SK-N-SH (cell line): ENCODE measurements around the gene PRSS56. TPM values are rescaled to one million over a fixed set of nuclear protein-coding genes. Genes with fewer than 3 reads are reported as not detected.

ENCODE experiments used
- CTCF ChIA-PET: fragments of 300-600, 350-600 bp; formaldehyde crosslinking; extraction: SDS; loops from one replicate; lab custom pipeline; 2021; lab: Yijun Ruan, JAX
- POLR2A ChIA-PET: fragments of 350-600 bp; sonication (Branson Sonifier 250); formaldehyde crosslinking; extraction: SDS; loops from one replicate; lab custom pipeline; 2020; ENCODE audit warnings: antibody characterized with exemption, inconsistent platforms; lab: Yijun Ruan, JAX
- DNase-seq: peaks from one replicate; pipeline ENCODE4 v3.0.0; 2012
- H2AFZ ChIP-seq: fragments of 200-600 bp; sonication (generic); 2 replicates; pipeline ENCODE4 v1.8.1; 2016; ENCODE audit warnings: antibody characterized with exemption, mild to moderate bottlenecking, low read depth
- H3F3A ChIP-seq: fragments of 200-600 bp; sonication (generic); replicated peaks from 2 replicates; pipeline ENCODE3; 2016; ENCODE audit warnings: antibody characterized with exemption, mild to moderate bottlenecking; ENCODE audit not compliant: insufficient read depth
- H3K27ac ChIP-seq, 2 experiments: fragments of 200-500 bp in 1 of 2; fragments of 200-600 bp in 1 of 2; sonication (Bioruptor generic) in 1 of 2; sonication (generic), shearing (Covaris generic) in 1 of 2; 2 replicates each; pipeline versions ENCODE4 v1.5.1 to v1.6.1; 2014 to 2016; ENCODE audit warnings: low read depth in 2 of 2, inconsistent platforms in 1 of 2, low read length in 1 of 2, mild to moderate bottlenecking in 1 of 2, mixed read lengths in 1 of 2
- H3K27me3 ChIP-seq: fragments of 200-600 bp; sonication (generic), shearing (Covaris generic); 2 replicates; pipeline ENCODE4 v1.6.1; 2016; ENCODE audit warnings: mixed run types; ENCODE audit not compliant: insufficient read depth
- H3K36me3 ChIP-seq, 2 experiments: fragments of 200-500 bp in 1 of 2; fragments of 200-600 bp in 1 of 2; sonication (Bioruptor generic) in 1 of 2; sonication (generic) in 1 of 2; replicated peaks in 1 of 2; 2 replicates each; pipeline versions ENCODE3 to v1.5.1; 2014 to 2016; ENCODE audit warnings: low read length in 1 of 2, mild to moderate bottlenecking in 1 of 2; ENCODE audit not compliant: insufficient read depth in 2 of 2, control insufficient read depth in 1 of 2
- H3K4me1 ChIP-seq, 2 experiments: fragments of 200-500 bp in 1 of 2; fragments of 200-600 bp in 1 of 2; sonication (Bioruptor generic) in 1 of 2; sonication (generic), shearing (Covaris generic) in 1 of 2; 2 replicates each; pipeline versions ENCODE4 v1.5.1 to v1.6.1; 2014 to 2016; ENCODE audit warnings: low read depth in 1 of 2, low read length in 1 of 2, mixed run types in 1 of 2; ENCODE audit not compliant: insufficient read depth in 2 of 2, control insufficient read depth in 1 of 2
- H3K4me2 ChIP-seq: fragments of 200-600 bp; sonication (generic), shearing (Covaris generic); 2 replicates; pipeline ENCODE4 v1.6.1; 2017; ENCODE audit warnings: mixed run types
- H3K4me3 ChIP-seq, 2 experiments: fragments of 200-500 bp in 1 of 2; fragments of 200-600 bp in 1 of 2; sonication (Bioruptor generic) in 1 of 2; sonication (generic), shearing (Covaris generic) in 1 of 2; 2 replicates each; pipeline versions ENCODE4 v1.5.1 to v1.8.1; 2014 to 2016; ENCODE audit warnings: low read depth in 2 of 2, inconsistent platforms in 1 of 2, low read length in 1 of 2, mild to moderate bottlenecking in 1 of 2, mixed read lengths in 1 of 2, moderate library complexity in 1 of 2
- H3K79me2 ChIP-seq: fragments of 200-600 bp; sonication (generic); 2 replicates; pipeline ENCODE4 v1.8.1; 2017; ENCODE audit warnings: mild to moderate bottlenecking; ENCODE audit not compliant: insufficient read depth
- H3K9ac ChIP-seq: fragments of 200-600 bp; sonication (generic); 2 replicates; pipeline ENCODE4 v1.6.1; 2017; ENCODE audit warnings: mixed run types
- H3K9me2 ChIP-seq: fragments of 200-600 bp; sonication (generic); 2 replicates; pipeline ENCODE4 v1.6.1; 2017; ENCODE audit warnings: mixed run types
- H3K9me3 ChIP-seq: fragments of 200-600 bp; sonication (generic); 2 replicates; pipeline ENCODE4 v1.6.1; 2017; ENCODE audit warnings: mixed run types, mild to moderate bottlenecking, moderate library complexity
- H4K20me1 ChIP-seq: fragments of 200-600 bp; sonication (generic); 2 replicates; pipeline ENCODE4 v1.6.1; 2017; ENCODE audit warnings: mild to moderate bottlenecking, mixed run types; ENCODE audit not compliant: insufficient read depth
- CTCF ChIP-seq: fragments of 200-600 bp; sonication (generic); IDR thresholded peaks from 2 replicates; pipeline ENCODE4 v1.6.1; 2017; ENCODE audit warnings: antibody characterized with exemption, mild to moderate bottlenecking, moderate library complexity
- ELF1 ChIP-seq: IDR thresholded peaks from 2 replicates; pipeline ENCODE4 v1.4.0; 2012
- EZH2phosphoT487 ChIP-seq: fragments of 200-600 bp; sonication (generic); IDR thresholded peaks from 2 replicates; pipeline ENCODE4 v1.6.1; 2017; ENCODE audit warnings: low read depth, mixed run types, mild to moderate bottlenecking, antibody characterized with exemption, moderate library complexity, borderline replicate concordance
- FOXJ3 ChIP-seq: sonication (generic); formaldehyde crosslinking; IDR thresholded peaks from 2 replicates; pipeline ENCODE4 v1.5.1; 2020; ENCODE audit warnings: mild to moderate bottlenecking, missing genetic modification reagents
- FOXM1 ChIP-seq: IDR thresholded peaks from 2 replicates; pipeline ENCODE4 v1.4.0; 2012; ENCODE audit warnings: low read depth, mild to moderate bottlenecking
- GABPA ChIP-seq: IDR thresholded peaks from 2 replicates; pipeline ENCODE4 v1.4.0; 2012; ENCODE audit warnings: low read depth, mild to moderate bottlenecking
- GATA2 ChIP-seq: sonication (generic); formaldehyde crosslinking; IDR thresholded peaks from 2 replicates; pipeline ENCODE4 v1.5.0; 2020; ENCODE audit warnings: mild to moderate bottlenecking, missing genetic modification reagents
- JUND ChIP-seq: IDR thresholded peaks from 2 replicates; pipeline ENCODE4 v1.4.0; 2012
- MEF2A ChIP-seq: IDR thresholded peaks from 2 replicates; pipeline ENCODE4 v1.4.0; 2012; ENCODE audit warnings: low read depth, borderline replicate concordance
- MXI1 ChIP-seq: IDR thresholded peaks from 2 replicates; pipeline ENCODE4 v1.6.1; 2012; ENCODE audit warnings: mild to moderate bottlenecking, low read depth, low read length, improper control_type of control experiment
- NFIC ChIP-seq: IDR thresholded peaks from 2 replicates; pipeline ENCODE4 v1.4.0; 2012; ENCODE audit warnings: borderline replicate concordance
- POLR2AphosphoS5 ChIP-seq: IDR thresholded peaks from 2 replicates; pipeline ENCODE4 v1.6.1; 2012; ENCODE audit warnings: low read depth, low read length
- RAD21 ChIP-seq: IDR thresholded peaks from 2 replicates; pipeline ENCODE4 v1.6.1; 2012; ENCODE audit warnings: mild to moderate bottlenecking, low read length
- SIN3A ChIP-seq: IDR thresholded peaks from 2 replicates; pipeline ENCODE4 v1.6.1; 2012; ENCODE audit warnings: low read depth, mild to moderate bottlenecking, low read length, moderate library complexity, borderline replicate concordance
- SMC3 ChIP-seq: IDR thresholded peaks from 2 replicates; pipeline ENCODE4 v1.6.1; 2012; ENCODE audit warnings: low read depth, low read length, improper control_type of control experiment
- TAF1 ChIP-seq: IDR thresholded peaks from 2 replicates; pipeline ENCODE4 v1.6.1; 2012; ENCODE audit warnings: low read depth, mild to moderate bottlenecking, low read length, moderate library complexity, borderline replicate concordance
- TCF12 ChIP-seq: IDR thresholded peaks from 2 replicates; pipeline ENCODE4 v1.4.0; 2012
- YY1 ChIP-seq: IDR thresholded peaks from 2 replicates; pipeline ENCODE4 v1.4.0; 2012; ENCODE audit warnings: low read depth, mild to moderate bottlenecking
- ZBTB33 ChIP-seq: IDR thresholded peaks from 2 replicates; pipeline ENCODE4 v1.4.0; 2012; ENCODE audit warnings: low read depth, borderline replicate concordance
- WGBS: methylation state at CpG from one replicate; pipeline ENCODE4 v1.1.6; 2017; ENCODE audit warnings: low lambda C conversion rate; 5-methylcytosine and 5-hydroxymethylcytosine counted together
- polyA plus RNA-seq, 3 experiments: library from polyadenylated mRNA; depleted of rRNA; stranded (reverse); fragments of >200 nt; gene quantifications; 2 replicates each; pipeline ENCODE4 v1.2.3, GENCODE V29; 2012
- TF ChIP-seq, protein P1 (sequence below): IDR thresholded peaks from 2 replicates; pipeline ENCODE4; 2012

The PRSS56 gene
- polyA plus RNA-seq, 1 of the 3 experiments (the other 2 are of a cell fraction) = not detected

DNA sequence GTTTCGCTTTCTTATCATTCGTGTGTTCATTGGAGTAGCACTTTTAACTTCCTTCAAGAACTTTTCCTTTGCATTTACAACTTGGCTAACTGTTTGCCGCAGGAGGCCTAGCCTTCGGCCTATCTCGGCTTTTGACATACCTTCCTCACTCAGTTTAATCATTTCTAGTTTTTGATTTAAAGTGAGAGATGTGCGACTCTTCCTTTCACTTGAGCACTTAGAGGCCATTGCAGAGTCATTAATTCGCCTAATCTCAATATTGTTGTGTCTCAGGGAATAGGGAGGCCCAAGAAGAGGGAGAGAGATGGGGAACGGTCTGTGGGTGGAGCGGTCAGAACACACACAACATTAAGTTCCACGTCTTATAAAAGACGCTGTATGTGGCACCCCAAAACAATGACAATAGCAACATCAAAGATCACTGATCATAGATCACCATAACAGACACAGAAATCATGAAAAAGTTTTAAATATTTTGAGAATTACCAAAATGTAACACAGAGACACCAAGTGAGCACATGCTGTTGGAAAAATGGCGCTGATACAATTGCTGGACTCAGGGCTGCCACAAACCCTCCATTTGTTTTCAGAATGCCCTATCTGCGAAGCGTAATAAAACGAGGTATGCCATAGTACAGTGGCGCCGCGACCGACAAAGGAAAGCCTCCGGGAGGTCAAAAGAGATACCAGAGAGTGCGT is 29.6 kb downstream of the PRSS56 start:
- H3K4me1 ChIP-seq = peaks cover 5 to 9% of the 10 kb centered on the region in 2 experiments; a peak in 2 of 4 replicates
- peaks cover 25 to 27% of the 10 kb centered on the region in 2 experiments for H3K36me3 ChIP-seq
- H3K9ac ChIP-seq = peak overlapping the region; percentile 98
- TF ChIP-seq MXI1 (peak; percentile 4; the same call in 1 of the 2 replicates), SMC3 (no peak)
- H3K4me3 ChIP-seq = peak overlapping the region; percentile 84 to 91
- ChIA-PET POLR2A (interaction anchor here (1.0 to 1.4 kb wide), 3 partner anchors 11 to 76 kb away, joined by 3 to 5 read pairs (median 4); partner anchors contain the start of gene CHRNG), CTCF (interaction anchor here (1.4 kb wide), 1 partner anchor 27 kb away, joined by 6 read pairs; no protein-coding TSS in a partner anchor)
- H3K27me3 ChIP-seq = no peaks in the 10 kb centered on the region
- peaks cover 74% of the 10 kb centered on the region for H3K79me2 ChIP-seq
- 34% methylated on average over 21 of the region's 21 CpGs for WGBS
- no peaks in the 10 kb centered on the region for H3K9me2 ChIP-seq
- H3F3A ChIP-seq = no peaks in the 10 kb centered on the region
- peaks cover 25% of the 10 kb centered on the region for H4K20me1 ChIP-seq
- H2AFZ ChIP-seq = peak overlapping the region; percentile 93
- H3K4me2 ChIP-seq = peak overlapping the region; percentile 99
- H3K9me3 ChIP-seq = no peaks in the 10 kb centered on the region
- no peak for DNase-seq
- peak overlapping the region; percentile 96 for H3K27ac ChIP-seq

DNA sequence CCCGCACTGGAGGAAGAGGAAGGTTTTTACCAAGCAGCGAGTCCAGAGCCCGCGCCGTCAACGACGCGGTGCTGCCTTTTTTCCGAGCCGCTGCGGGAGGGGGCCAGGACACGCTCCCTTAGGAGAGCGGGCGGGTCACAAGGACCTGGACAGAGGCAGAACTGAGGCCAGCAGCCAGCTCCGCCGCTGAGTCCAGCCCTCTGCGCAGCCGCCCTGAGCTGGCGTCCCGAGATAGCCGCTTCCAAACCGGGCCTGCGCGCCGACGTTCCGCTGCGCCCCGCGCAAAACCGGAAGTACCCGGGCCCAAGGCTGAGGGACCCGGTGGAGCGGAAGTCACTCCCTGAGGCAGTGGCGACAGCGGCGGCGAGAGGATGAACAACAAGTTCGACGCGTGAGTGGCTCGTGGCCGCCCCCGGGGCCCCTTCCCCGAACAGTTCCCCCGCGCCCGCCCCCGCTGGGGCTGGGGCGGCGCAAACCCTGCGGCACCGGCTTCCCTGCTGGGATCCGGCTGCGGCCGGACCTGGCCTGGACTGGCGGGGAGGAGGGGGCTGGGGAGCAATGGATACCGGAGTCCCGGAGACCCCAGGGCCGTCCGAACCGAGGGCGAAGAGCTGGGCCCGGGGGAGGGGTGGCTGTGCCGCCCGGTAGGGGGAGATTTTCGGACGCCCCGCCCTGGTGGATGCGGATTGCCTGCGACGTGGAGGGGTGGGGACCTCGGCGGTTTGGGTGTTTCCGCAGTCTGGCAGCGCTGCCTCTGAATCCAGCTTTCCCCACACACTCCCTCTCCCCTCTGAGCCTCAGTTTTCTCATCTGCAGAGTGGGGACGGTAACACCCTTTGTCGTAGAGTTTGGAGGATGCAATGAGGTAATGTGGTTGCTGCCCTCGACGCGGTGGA is 30.4 kb downstream of the PRSS56 start, which contains the start of the genes EIF4E2 and TIGD1:
TSS of gene EIF4E2 (plus strand) at position 336 of the 896 bp plus-strand sequence. CDS start at position 372, 36 bp downstream.
TSS of gene TIGD1 (minus strand) at position 204 of the 896 bp plus-strand sequence. CDS start 675 bp downstream, outside the sequence.
- peak within 1 kb of the TSS; percentile 93 for H2AFZ ChIP-seq
- TF ChIP-seq GABPA (peak; percentile 98), SMC3 (no peak), FOXM1 (no peak), TAF1 (peak; percentile 87), JUND (no peak), TCF12 (peak; percentile 21; the same call in 1 of the 2 replicates), MEF2A (no peak), CTCF (peak; percentile 39), ZBTB33 (peak; percentile 40; the same call in 1 of the 2 replicates), YY1 (peak; percentile 68), POLR2AphosphoS5 (peak; percentile 79; the same call in 1 of the 2 replicates), EZH2phosphoT487 (no peak), SIN3A (peak; percentile 73; the same call in 1 of the 2 replicates), RAD21 (no peak), ELF1 (peak; percentile 91), NFIC (no peak; the same call in 1 of the 2 replicates), GATA2 (CRISPR knock-in tag) (peak; percentile 37; the same call in 1 of the 2 replicates), FOXJ3 (CRISPR knock-in tag) (no peak)
- TF ChIP-seq, protein P1, sequence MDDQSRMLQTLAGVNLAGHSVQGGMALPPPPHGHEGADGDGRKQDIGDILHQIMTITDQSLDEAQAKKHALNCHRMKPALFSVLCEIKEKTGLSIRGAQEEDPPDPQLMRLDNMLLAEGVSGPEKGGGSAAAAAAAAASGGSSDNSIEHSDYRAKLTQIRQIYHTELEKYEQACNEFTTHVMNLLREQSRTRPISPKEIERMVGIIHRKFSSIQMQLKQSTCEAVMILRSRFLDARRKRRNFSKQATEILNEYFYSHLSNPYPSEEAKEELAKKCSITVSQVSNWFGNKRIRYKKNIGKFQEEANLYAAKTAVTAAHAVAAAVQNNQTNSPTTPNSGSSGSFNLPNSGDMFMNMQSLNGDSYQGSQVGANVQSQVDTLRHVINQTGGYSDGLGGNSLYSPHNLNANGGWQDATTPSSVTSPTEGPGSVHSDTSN = no peak; the same call in 1 of the 2 replicates

More for the DNA sequence above, 30.4 kb downstream of the PRSS56 start, which contains the start of the genes EIF4E2 and TIGD1:
- Histone ChIP-seq H3K27ac (peak within 1 kb of the TSS; percentile 96), H3K4me1 (peaks cover 5 to 9% of the 10 kb centered on the region in 2 experiments; a peak in 2 of 4 replicates), H3F3A (no peaks in the 10 kb centered on the region), H3K27me3 (no peaks in the 10 kb centered on the region), H3K9me2 (no peaks in the 10 kb centered on the region), H4K20me1 (peaks cover 33% of the 10 kb centered on the region), H3K4me3 (peak within 1 kb of the TSS; percentile 84 to 91), H3K9me3 (no peaks in the 10 kb centered on the region), H3K4me2 (peak within 1 kb of the TSS; percentile 99), H3K36me3 (peaks cover 27 to 33% of the 10 kb centered on the region in 2 experiments), H3K9ac (peak within 1 kb of the TSS; percentile 98), H3K79me2 (peaks cover 80% of the 10 kb centered on the region)
- POLR2A ChIA-PET = interaction anchor here (0.6 to 1.4 kb wide), 6 partner anchors 9 to 329 kb away, joined by 3 to 5 read pairs (median 3); partner anchors contain the start of gene CHRNG
- CTCF ChIA-PET = interaction anchor here (1.4 kb wide), 1 partner anchor 28 kb away, joined by 6 read pairs; no protein-coding TSS in a partner anchor
- 3% methylated on average over 28 of the region's 81 CpGs for WGBS
- DNase-seq = peak; percentile 99
